ENCODE measurements around the gene GNG12. TPM values are rescaled to one million over a fixed set of nuclear protein-coding genes. Genes with fewer than 3 reads are reported as not detected.

Gene GNG12
- total and polyA plus RNA-seq, 7 donors = 41.9 to 116 (median 47.8) TPM

GRCh38 chr1:67711158-67711854 lies 122.0 kb downstream of the GNG12 start:
- DNase-seq = no peak
- peaks cover 0 to 39% (median 29%) of the 10 kb centered on the region in 4 donors for H3K4me1 ChIP-seq
- 14 to 56% methylated on average over 7 of the region's 7 CpGs for WGBS, 2 donors
- H3K27ac ChIP-seq = no peak overlapping the region
- H3K4me3 ChIP-seq = no peak overlapping the region
- H3K9me3 ChIP-seq = no peaks in the 10 kb centered on the region
- TF ChIP-seq POLR2AphosphoS5 (IDR thresholded peaks at IDR 0.05) (no peak), POLR2A (IDR thresholded peaks at IDR 0.05) (no peak)
- intact Hi-C loops (cut with DNase I) = no loop called here
- no peaks in the 10 kb centered on the region for H3K36me3 ChIP-seq
- no peaks in the 10 kb centered on the region for H3K27me3 ChIP-seq

GRCh38 chr1:67710417-67710816 lies 122.8 kb downstream of the GNG12 start:
- Histone ChIP-seq H3K27ac (no peak overlapping the region), H3K27me3 (no peaks in the 10 kb centered on the region), H3K36me3 (peaks cover 0 to 4% (median 0%) of the 10 kb centered on the region in 4 donors), H3K4me3 (no peak overlapping the region), H3K4me1 (peaks cover 0 to 44% (median 33%) of the 10 kb centered on the region in 4 donors), H3K9me3 (no peaks in the 10 kb centered on the region)
- DNase-seq = no peak
- 47 to 70% methylated on average over 5 of the region's 5 CpGs for WGBS, 2 donors
- intact Hi-C loops (cut with DNase I) = no loop called here
- TF ChIP-seq POLR2AphosphoS5 (IDR thresholded peaks at IDR 0.05) (no peak), EP300 (IDR thresholded peaks at IDR 0.05) (no peak), CTCF (IDR thresholded peaks at IDR 0.05) (no peak), POLR2A (IDR thresholded peaks at IDR 0.05) (no peak)

GRCh38 chr1:67708606-67709005 lies 124.7 kb downstream of the GNG12 start:
- H3K4me1 ChIP-seq = peaks cover 0 to 32% (median 25%) of the 10 kb centered on the region in 4 donors
- 25 to 76% methylated on average over 8 of the region's 8 CpGs for WGBS, 2 donors

GRCh38 chr1:67705735-67706453 lies 127.4 kb downstream of the GNG12 start:
- intact Hi-C loops (cut with DNase I) = no loop called here
- Histone ChIP-seq H3K36me3 (peaks cover 0 to 23% (median 0%) of the 10 kb centered on the region in 4 donors), H3K27me3 (no peaks in the 10 kb centered on the region), H3K27ac (peak overlapping the region in 3 of 4 donors; percentile 7 to 61 (median 51)), H3K4me3 (no peak overlapping the region), H3K4me1 (peaks cover 0 to 24% (median 18%) of the 10 kb centered on the region in 4 donors), H3K9me3 (no peaks in the 10 kb centered on the region)
- WGBS, 2 donors = 89% methylated on average over 10 of the region's 10 CpGs
- TF ChIP-seq EP300 (IDR thresholded peaks at IDR 0.05) = no peak
- no peak for TF ChIP-seq POLR2A (IDR thresholded peaks at IDR 0.05)
- TF ChIP-seq CTCF (IDR thresholded peaks at IDR 0.05) = no peak
- no peak for TF ChIP-seq POLR2AphosphoS5 (IDR thresholded peaks at IDR 0.05)
- DNase-seq = no peak

More at GRCh38 chr1:67708606-67709005, 124.7 kb downstream of the GNG12 start:
- TF ChIP-seq POLR2A (IDR thresholded peaks at IDR 0.05) (no peak), EP300 (IDR thresholded peaks at IDR 0.05) (no peak), POLR2AphosphoS5 (IDR thresholded peaks at IDR 0.05) (no peak), CTCF (IDR thresholded peaks at IDR 0.05) (no peak)
- Histone ChIP-seq H3K27ac (peak overlapping the region in 1 of 4 donors; percentile 1), H3K9me3 (no peaks in the 10 kb centered on the region), H3K36me3 (peaks cover 0 to 22% (median 0%) of the 10 kb centered on the region in 4 donors), H3K4me3 (no peak overlapping the region), H3K27me3 (no peaks in the 10 kb centered on the region)
- intact Hi-C loops (cut with DNase I) = no loop called here
- no peak for DNase-seq

GRCh38 chr1:67704351-67704750 lies 128.9 kb downstream of the GNG12 start:
- DNase-seq = no peak
- intact Hi-C loops (cut with DNase I) = no loop called here
- H3K4me3 ChIP-seq = no peak overlapping the region
- peaks cover 0 to 23% (median 0%) of the 10 kb centered on the region in 4 donors for H3K36me3 ChIP-seq
- no peaks in the 10 kb centered on the region for H3K9me3 ChIP-seq
- peaks cover 0 to 24% (median 11%) of the 10 kb centered on the region in 4 donors for H3K4me1 ChIP-seq
- no peak for TF ChIP-seq EP300 (IDR thresholded peaks at IDR 0.05)
- no peak for TF ChIP-seq POLR2A (IDR thresholded peaks at IDR 0.05)
- H3K27ac ChIP-seq = no peak overlapping the region
- H3K27me3 ChIP-seq = no peaks in the 10 kb centered on the region
- 91 to 92% methylated on average over 3 of the region's 3 CpGs for WGBS, 2 donors
